HG03354 (cell line): ENCODE measurements around the gene PIK3CG.
"Not testable (repeated sequence)": the region's sequence is repeated elsewhere in the genome, so short reads cannot be mapped to it uniquely, and the experiment has no call there.

ENCODE experiments used
- ATAC-seq: cut with Tn5 transposase; IDR thresholded peaks from one replicate; pipeline ENCODE4 v1.9.1; 2021; ENCODE audit warnings: mild to moderate bottlenecking; ENCODE audit not compliant: unreplicated experiment, poor library complexity, severe bottlenecking

The PIK3CG gene

GRCh38 chr7:106881984-106882383 is 16.9 kb downstream of the PIK3CG start:
- ATAC-seq = no peak

GRCh38 chr7:106883456-106884026 is 18.5 kb downstream of the PIK3CG start:
- peak; percentile 74 for ATAC-seq

GRCh38 chr7:106885652-106886051 is 20.6 kb downstream of the PIK3CG start:
- no peak for ATAC-seq

GRCh38 chr7:106887421-106887820 is 22.3 kb downstream of the PIK3CG start:
- peak; percentile 55 for ATAC-seq

- no peak for ATAC-seq
Observed at GRCh38 chr7:106888204-106888603, 23.1 kb downstream of the PIK3CG start.

DNA sequence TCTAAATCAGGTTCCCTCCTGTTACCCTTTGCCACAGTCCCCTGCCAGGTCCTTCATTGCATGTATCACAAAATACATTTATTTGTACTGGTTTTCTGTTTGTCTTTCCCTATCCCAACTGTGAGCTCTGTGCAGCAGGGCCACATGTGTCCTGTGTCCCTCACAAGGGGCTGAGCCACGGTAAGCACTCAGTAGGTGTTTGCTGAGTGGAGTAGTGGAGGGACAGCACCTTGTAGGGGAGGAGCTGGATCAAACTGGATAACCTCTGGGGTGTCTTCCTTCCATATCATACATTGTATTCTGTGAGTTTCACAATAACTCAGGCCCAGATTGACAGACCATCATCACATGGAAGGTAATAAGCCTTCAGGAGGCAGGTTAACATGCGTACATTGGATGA is 25.9 kb downstream of the PIK3CG start:
- ATAC-seq = no peak

- no peak for ATAC-seq
Observed at GRCh38 chr7:106891548-106892410, 26.7 kb downstream of the PIK3CG start.

- ATAC-seq = no peak
Observed at GRCh38 chr7:106893591-106893990, 28.5 kb downstream of the PIK3CG start.

DNA sequence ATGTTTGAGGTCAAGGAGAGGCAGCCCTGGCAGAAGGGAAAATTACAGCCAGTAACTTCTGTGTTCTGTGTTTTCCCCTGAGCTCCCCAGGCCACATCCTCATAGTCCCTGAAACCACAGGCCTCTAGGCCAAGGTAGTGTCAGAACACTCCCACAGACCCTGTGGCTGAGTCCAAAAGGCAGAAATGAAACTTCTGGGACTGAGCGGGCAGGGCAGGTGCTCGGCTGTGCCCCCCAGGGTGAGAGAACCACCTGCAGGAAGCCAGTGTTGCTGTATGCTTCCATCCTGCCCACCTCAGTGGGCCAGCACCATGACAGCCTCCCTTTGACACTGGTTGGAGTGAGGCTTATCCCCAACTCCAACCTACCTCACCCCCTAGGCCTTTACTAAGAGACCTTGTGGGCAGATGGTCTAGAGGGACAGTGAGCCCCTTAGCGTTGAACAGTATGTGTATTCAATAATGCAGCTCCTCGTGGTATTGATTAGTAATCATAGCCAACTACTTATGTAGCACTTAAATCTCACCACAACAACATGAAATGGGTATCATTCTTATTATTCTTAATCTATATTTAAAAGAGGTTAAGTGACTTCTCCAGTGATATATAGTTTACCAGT is 30.3 kb downstream of the PIK3CG start:
- peak; percentile 94 for ATAC-seq

GRCh38 chr7:106896231-106896630 is 31.1 kb downstream of the PIK3CG start:
- ATAC-seq = no peak

DNA sequence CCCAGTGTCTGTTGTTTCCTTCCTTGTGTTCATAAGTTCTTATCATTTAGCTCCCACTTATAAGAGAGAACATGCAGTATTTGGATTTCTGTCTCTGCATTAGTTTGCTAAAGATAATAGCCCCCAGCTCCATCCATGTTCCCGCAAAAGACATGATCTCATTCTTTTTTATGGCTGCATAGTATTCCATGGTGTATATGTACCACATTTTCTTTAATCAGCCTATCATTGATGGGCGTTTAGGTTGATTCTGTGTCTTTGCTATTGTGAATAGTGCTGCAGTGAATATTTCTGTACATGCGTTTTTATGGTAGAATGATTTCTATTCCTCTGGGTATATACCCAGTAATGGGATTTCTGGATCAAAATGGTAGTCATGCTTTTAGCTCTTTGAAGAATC is 32.5 kb downstream of the PIK3CG start:
- ATAC-seq = not testable (repeated sequence)

DNA sequence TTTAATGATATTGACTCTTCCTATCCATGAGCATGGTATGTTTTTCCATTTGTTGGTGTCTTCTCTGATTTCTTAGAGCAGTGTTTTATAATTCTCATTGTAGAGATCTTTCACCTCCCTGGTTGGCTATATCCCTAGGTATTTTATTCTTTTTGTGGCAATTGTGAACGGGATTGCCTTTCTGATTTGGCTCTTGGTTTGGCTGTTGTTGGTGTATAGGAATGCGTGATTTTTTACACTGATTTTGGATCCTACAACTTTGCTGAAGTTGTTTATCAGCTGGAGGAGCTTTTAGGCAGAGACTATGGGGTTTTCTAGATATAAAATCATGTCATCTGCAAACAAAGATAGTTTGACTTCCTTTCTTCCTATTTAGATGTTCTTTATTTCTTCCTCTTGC is 33.9 kb downstream of the PIK3CG start:
- ATAC-seq = not testable (repeated sequence)

DNA sequence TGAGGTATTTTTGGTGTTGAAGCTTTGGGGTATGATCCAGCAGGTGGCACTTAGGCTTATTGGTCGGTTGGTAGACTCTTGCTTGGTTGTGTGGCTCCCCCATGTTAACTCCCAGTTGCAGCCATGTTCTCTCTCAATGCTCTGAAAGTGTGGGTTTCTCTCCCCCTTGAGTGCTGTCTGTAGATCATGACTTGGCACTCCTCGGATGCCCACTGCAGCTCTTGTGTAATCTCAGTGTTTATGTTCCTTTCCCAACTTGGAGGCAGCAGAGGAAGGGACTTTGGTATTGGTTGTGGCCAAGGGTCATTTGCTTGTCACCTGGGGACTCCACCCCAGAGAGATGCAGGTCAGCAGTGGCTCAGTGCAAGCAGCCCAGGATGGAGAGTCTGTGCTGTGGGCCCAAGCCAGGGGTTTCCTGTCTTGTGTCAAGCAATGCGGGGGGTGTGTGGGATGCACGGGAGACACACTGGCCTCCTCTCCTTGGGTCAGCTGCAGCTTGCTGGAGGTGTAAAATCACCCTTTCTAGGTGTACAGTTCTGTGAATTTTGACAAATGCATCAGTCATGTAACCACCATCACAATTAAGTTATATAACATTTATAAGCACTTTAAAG is 36.9 kb downstream of the PIK3CG start:
- ATAC-seq = no peak

- ATAC-seq = no peak
Observed at GRCh38 chr7:106905734-106906133, 40.7 kb downstream of the PIK3CG start.

- no peak for ATAC-seq
Observed at GRCh38 chr7:106911959-106912358, 46.9 kb downstream of the PIK3CG start.

GRCh38 chr7:106914018-106914607 is 49.0 kb downstream of the PIK3CG start:
- ATAC-seq = no peak

GRCh38 chr7:106915407-106915806 is 50.3 kb downstream of the PIK3CG start:
- ATAC-seq = no peak

DNA sequence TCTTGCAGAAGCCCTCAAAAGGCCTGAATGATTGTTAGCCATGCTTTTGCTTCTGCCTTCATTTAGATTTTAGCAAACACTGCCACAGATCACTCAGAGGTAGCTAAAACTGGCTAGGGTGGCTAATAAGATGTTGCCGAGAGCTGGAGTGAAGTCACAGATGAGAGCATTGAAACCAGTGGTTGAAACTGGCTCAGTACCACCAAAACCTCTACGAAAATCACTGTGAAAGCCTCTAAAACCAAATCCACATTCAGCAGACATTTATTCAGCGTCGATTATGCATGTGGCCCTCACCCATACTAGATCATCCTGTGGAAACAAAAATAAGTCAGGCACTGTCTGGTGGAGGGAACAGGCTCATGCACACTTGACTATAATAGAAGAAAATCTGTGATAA is 50.8 kb downstream of the PIK3CG start:
- peak; percentile 99 for ATAC-seq

DNA sequence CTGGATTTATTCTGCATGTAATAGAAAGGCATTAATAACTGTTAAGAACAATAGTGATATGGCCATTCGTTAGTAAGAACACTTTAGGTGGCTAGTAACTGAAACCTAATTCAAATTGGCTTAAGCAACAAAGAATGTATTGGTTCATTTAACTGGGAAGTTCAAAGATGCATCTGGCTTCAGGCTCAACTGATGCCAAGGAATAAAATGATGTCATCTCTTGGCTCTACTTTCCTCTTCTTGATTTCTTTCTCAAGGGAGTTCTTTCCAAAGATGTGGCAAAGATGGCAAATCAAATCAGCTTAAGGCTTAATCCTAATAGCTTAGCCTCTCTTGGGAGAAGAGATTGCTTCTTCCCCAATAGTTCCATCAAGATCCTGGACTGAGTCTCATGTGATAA is 51.6 kb downstream of the PIK3CG start:
- ATAC-seq = no peak

- no peak for ATAC-seq
Observed at GRCh38 chr7:106918991-106919390, 53.9 kb downstream of the PIK3CG start.
